CD4-positive, alpha-beta T cell (primary cell): ENCODE measurements around the gene TMEM44. TPM values are rescaled to one million over a fixed set of nuclear protein-coding genes. Genes with fewer than 3 reads are reported as not detected.

Source experiments
- ATAC-seq: fragments of 200-7000 bp; cut with Tn5 transposase; one replicate; pipeline ENCODE4 v1.10.0; 2022; ENCODE audit warnings: mild to moderate bottlenecking; ENCODE audit not compliant: poor library complexity
- CTCF ChIA-PET: fragments of 350-600 bp; sonication (Branson Sonifier 250); formaldehyde crosslinking; loops from one replicate; lab custom pipeline; 2021; ENCODE audit warnings: antibody characterized with exemption, inconsistent platforms; lab: Charles Lee
- POLR2A ChIA-PET: fragments of 350-600 bp; sonication (Branson Sonifier 250); formaldehyde crosslinking; loops from one replicate; lab custom pipeline; 2021; ENCODE audit warnings: antibody characterized with exemption, inconsistent platforms; lab: Charles Lee
- DNase-seq, 14 experiments: peaks; one replicate each; pipeline ENCODE4 v3.0.0-alpha.2; 2013 to 2020; ENCODE audit warnings: mixed read lengths in 2 of 14
- H3K27ac ChIP-seq, 2 donors: one replicate each; pipeline versions ENCODE4 v1.5.1 to v1.7.0; 2013; ENCODE audit warnings: low read length in 2 of 2, low read depth in 1 of 2, mild to moderate bottlenecking in 1 of 2
- H3K27me3 ChIP-seq, 2 experiments: 1 replicate in 1 of 2; 2 replicates in 1 of 2; pipeline versions ENCODE4 v1.6.1 to v1.7.0; 2013; ENCODE audit warnings: low read length in 2 of 2, control low read depth in 1 of 2, mild to moderate bottlenecking in 1 of 2, moderate library complexity in 1 of 2; ENCODE audit not compliant: insufficient read depth in 2 of 2, control insufficient read depth in 1 of 2
- H3K36me3 ChIP-seq: one replicate; pipeline ENCODE4 v1.6.1; 2013; ENCODE audit warnings: low read length, control low read depth; ENCODE audit not compliant: insufficient read depth
- H3K4me1 ChIP-seq: one replicate; pipeline ENCODE4 v1.6.1; 2013; ENCODE audit warnings: low read length, control low read depth; ENCODE audit not compliant: insufficient read depth
- H3K4me3 ChIP-seq: one replicate; pipeline ENCODE4 v1.5.1; 2013; ENCODE audit warnings: mild to moderate bottlenecking, low read length, moderate library complexity
- H3K9me3 ChIP-seq, 2 experiments: 1 replicate in 1 of 2; 2 replicates in 1 of 2; pipeline versions ENCODE4 v1.6.1 to v1.7.0; 2013; ENCODE audit warnings: low read length in 2 of 2, mild to moderate bottlenecking in 2 of 2, control low read depth in 1 of 2, moderate library complexity in 1 of 2; ENCODE audit not compliant: control insufficient read depth in 1 of 2, insufficient read depth in 1 of 2
- H3K27ac Mint-ChIP-seq: one replicate; pipeline ENCODE4 v1.8.0; 2020; ENCODE audit warnings: mixed read lengths
- H3K27me3 Mint-ChIP-seq: one replicate; pipeline ENCODE4 v1.8.0; 2021; ENCODE audit warnings: mixed read lengths
- H3K36me3 Mint-ChIP-seq: one replicate; pipeline ENCODE4 v1.8.0; 2021; ENCODE audit warnings: low read depth, mixed read lengths
- H3K4me1 Mint-ChIP-seq: one replicate; pipeline ENCODE4 v1.8.0; 2021; ENCODE audit warnings: low read depth, mixed read lengths
- H3K4me3 Mint-ChIP-seq: one replicate; pipeline ENCODE4 v1.8.0; 2020; ENCODE audit warnings: mild to moderate bottlenecking, mixed read lengths
- H3K9me3 Mint-ChIP-seq: one replicate; pipeline ENCODE4 v1.8.0; 2020; ENCODE audit warnings: mixed read lengths
- CTCF ChIP-seq: fragments of 200-600 bp; IDR thresholded peaks from one replicate; pipeline ENCODE4 v1.8.0; 2022; ENCODE audit warnings: antibody characterized with exemption, mild to moderate bottlenecking
- intact Hi-C, 2 experiments: fragments of 100-400 bp; cut with DNase I in 1 of 2; cut with micrococcal nuclease in 1 of 2; formaldehyde crosslinking; loops; one replicate each; pipeline versions ENCODE4 v1.15.1 to v1.9.0; 2023 to 2025; cut with DNase I, micrococcal nuclease
- total RNA-seq, 174 experiments: library from RNA in 2 of 174; stranded (reverse) in 2 of 174; gene quantifications; one replicate each; pipeline ENCODE4 v1.2.3 and lab custom pipeline; 2021 to 2026

TMEM44 gene
- total RNA-seq, 2 experiments from 2014 or later = 0.98 to 1.1 TPM

GRCh38 chr3:194637541-194638400, 4.6 kb upstream of the TMEM44 start:
- H3K4me3 Mint-ChIP-seq = peak overlapping the region; percentile 38
- CTCF ChIA-PET = no interaction called here
- H3K27ac Mint-ChIP-seq = no peak overlapping the region

GRCh38 chr3:194637066-194637465, 3.8 kb upstream of the TMEM44 start:
- H3K36me3 Mint-ChIP-seq = peaks cover 22% of the 10 kb centered on the region
- Histone ChIP-seq H3K27me3 (no peaks in the 10 kb centered on the region), H3K4me1 (peaks cover 16% of the 10 kb centered on the region), H3K4me3 (no peak overlapping the region), H3K27ac (no peak overlapping the region), H3K36me3 (peaks cover 12% of the 10 kb centered on the region), H3K9me3 (no peaks in the 10 kb centered on the region)
- no peak for ATAC-seq
- H3K9me3 Mint-ChIP-seq = no peaks in the 10 kb centered on the region
- H3K4me3 Mint-ChIP-seq = peak overlapping the region; percentile 54
- ChIA-PET POLR2A (no interaction called here), CTCF (no interaction called here)
- peaks cover 22% of the 10 kb centered on the region for H3K4me1 Mint-ChIP-seq
- intact Hi-C loops = no loop called here
- DNase-seq = no peak
- TF ChIP-seq CTCF = no peak
- H3K27me3 Mint-ChIP-seq = no peaks in the 10 kb centered on the region
- H3K27ac Mint-ChIP-seq = no peak overlapping the region

More at GRCh38 chr3:194637541-194638400, 4.6 kb upstream of the TMEM44 start:
- intact Hi-C loops = no loop called here
- no peaks in the 10 kb centered on the region for H3K9me3 ChIP-seq
- peaks cover 29% of the 10 kb centered on the region for H3K36me3 Mint-ChIP-seq
- H3K9me3 Mint-ChIP-seq = no peaks in the 10 kb centered on the region
- DNase-seq (no peak), ATAC-seq (no peak)
- POLR2A ChIA-PET = no interaction called here
- H3K27me3 ChIP-seq = no peaks in the 10 kb centered on the region
- H3K36me3 ChIP-seq = peaks cover 18% of the 10 kb centered on the region
- H3K4me1 Mint-ChIP-seq = peaks cover 20% of the 10 kb centered on the region
- peaks cover 9% of the 10 kb centered on the region for H3K4me1 ChIP-seq
- no peaks in the 10 kb centered on the region for H3K27me3 Mint-ChIP-seq
- TF ChIP-seq CTCF = no peak
- H3K4me3 ChIP-seq = no peak overlapping the region
- no peak overlapping the region for H3K27ac ChIP-seq

- CTCF ChIA-PET = no interaction called here
- H3K36me3 Mint-ChIP-seq = no peaks in the 10 kb centered on the region
- peak overlapping the region; percentile 58 for H3K4me3 ChIP-seq
- DNase-seq (peak in 2 of 14 experiments; percentile 9 to 27), ATAC-seq (peak; percentile 55)
- no peaks in the 10 kb centered on the region for H3K9me3 ChIP-seq
- H3K27ac Mint-ChIP-seq = no peak overlapping the region
- no peaks in the 10 kb centered on the region for H3K27me3 Mint-ChIP-seq
- POLR2A ChIA-PET = interaction anchor here (0.7 to 1.3 kb wide), 2 partner anchors 39 to 53 kb away, joined by 3 to 4 read pairs; partner anchors contain the start of genes FAM43A and LSG1
- H3K4me1 Mint-ChIP-seq = peaks cover 10% of the 10 kb centered on the region
- no peaks in the 10 kb centered on the region for H3K27me3 ChIP-seq
- H3K36me3 ChIP-seq = no peaks in the 10 kb centered on the region
- no peak overlapping the region for H3K27ac ChIP-seq
- H3K4me3 Mint-ChIP-seq = peak overlapping the region; percentile 85
- intact Hi-C loops = no loop called here
- peaks cover 14% of the 10 kb centered on the region for H3K4me1 ChIP-seq
- H3K9me3 Mint-ChIP-seq = no peaks in the 10 kb centered on the region
- TF ChIP-seq CTCF = no peak
Measured at GRCh38 chr3:194632809-194633348, 340 bp downstream of the TMEM44 start.
